RCC 7860 (cell line): ENCODE results near the gene USP9X.
"Not testable (repeated sequence)": the region's sequence is repeated elsewhere in the genome, so short reads cannot be mapped to it uniquely, and the experiment has no call there.

Experiments
- DNase-seq: peaks from one replicate; pipeline ENCODE4 v3.0.0-alpha.2; 2015; ENCODE audit warnings: low spot score
- FAIRE-seq: peaks from 2 replicates; lab custom pipeline; 2012; peaks lifted over from hg19 to GRCh38; lab: Jason Lieb, UNC

USP9X gene

DNA sequence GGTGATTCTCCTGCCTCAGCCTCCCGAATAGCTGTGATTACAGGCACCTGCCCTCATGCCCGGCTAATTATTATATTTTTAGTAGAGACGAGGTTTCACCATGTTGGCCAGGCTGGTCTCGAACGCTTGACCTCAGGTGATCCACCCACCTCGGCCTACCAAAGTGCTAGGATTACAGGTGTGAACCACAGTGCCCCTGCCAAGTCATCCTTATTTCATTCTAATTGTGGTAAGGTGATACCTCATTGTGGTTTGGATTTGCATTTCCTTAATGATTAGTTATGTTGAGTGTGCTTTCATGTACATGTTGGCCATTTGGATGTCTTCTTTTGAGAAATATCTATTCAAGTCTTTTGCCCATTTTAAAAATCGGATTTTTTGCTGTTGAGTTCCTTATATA, 93.0 kb downstream of the USP9X start:
- DNase-seq (no peak), FAIRE-seq (no peak)

DNA sequence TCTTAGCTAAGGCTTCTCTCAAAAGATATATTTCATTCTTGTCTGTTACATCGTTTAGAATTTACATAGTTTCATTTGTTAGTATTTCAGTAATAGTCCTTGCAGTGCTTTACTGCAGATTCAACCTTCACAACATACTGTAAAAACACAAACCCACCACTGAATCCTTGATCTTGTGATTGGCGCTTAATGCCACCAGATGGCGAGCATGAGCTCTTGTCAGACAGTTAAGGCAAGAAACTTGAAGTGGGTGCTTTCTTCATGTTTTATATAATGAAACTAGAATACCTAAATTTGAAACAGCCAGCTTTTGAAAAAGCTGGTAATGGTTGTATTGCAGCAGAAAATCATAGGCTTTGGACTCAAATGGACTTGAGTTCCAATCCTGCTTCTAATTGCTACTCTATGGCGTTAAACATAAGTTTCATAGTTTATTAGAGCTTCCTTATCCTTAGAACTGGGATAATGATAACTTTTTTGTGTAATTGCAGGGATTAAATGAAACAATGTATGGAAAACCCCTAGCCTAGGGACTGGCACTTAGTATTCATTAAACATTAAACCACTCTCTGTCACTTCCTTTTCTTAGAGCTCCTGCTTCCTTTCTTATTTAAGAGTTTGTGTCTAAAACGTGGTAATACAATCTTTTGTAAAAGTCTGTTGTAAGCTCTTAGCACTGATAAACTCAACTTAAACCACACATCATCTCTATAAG, 95.1 kb downstream of the USP9X start:
- peak; percentile 78 for FAIRE-seq
- peak; percentile 44 for DNase-seq

DNA sequence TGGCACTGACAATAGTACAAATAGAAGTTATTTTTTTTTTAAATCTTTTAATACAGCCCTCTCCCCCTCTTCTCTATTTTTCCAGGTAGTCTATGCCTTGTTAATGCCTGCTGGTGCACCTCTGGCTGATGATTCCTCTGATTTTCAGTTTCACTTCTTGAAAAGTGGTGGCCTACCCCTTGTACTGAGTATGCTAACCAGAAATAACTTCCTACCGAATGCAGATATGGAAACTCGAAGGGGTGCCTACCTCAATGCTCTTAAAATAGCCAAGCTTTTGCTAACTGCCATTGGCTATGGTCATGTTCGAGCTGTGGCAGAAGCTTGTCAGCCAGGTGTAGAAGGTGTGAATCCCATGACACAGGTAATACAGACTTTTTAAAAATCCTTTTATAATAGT, 99.1 kb downstream of the USP9X start:
- FAIRE-seq (no peak), DNase-seq (no peak)

DNA sequence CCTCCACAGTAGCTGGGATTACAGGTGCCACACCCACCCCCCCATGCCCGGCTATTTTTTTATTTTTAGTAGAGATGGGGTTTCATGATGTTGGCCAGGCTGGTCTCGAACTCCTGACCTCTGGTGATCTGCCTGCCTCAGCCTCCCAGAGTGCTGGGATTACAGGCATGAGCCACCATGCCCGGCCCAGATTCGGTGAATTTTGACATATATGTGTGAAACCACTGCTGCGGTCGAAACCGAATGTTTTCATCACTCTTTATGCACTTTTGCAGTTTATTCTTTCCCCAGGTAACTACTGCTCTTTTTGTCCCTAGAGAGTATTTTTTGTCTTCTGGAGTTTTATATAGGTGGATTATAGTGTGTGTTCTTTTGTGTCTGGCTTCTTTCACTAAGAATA, 101.7 kb downstream of the USP9X start:
- FAIRE-seq, DNase-seq: not testable (repeated sequence)

DNA sequence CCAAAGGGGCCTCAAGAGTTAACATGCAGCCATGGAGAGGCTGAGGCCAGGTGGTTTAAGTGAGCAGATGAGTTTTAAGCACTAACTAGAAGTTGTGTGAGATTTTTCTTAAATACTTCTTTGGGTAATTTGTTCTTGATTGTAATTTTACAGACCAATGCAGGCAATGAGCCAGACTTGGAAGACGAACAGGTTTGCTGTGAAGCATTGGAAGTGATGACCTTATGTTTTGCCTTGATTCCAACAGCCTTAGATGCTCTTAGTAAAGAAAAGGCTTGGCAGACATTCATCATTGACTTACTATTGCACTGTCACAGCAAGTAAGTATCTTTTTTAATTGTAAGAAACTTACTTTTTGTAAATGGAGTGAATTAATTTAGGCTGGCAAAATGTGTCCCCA, 103.9 kb downstream of the USP9X start:
- no peak for DNase-seq
- no peak for FAIRE-seq

DNA sequence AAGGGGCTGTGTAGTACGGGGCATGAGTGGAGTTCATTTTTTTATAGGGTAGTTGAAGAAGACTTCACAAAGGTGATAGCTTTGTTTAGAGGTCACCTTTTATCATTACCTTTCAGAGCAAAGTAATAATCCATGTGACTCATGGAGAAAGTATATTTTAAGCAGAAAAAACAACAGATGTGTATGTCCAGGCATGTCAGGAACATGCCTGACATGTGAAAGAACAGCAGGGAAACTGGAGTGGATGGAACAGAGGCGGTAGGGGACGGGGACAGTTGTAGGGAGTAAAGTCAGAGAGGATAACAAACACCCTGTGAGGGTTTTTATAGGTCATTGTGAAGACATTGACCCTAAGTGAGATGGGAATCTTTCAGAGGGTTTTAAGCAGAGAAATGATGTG, 107.6 kb downstream of the USP9X start:
- DNase-seq, result no peak
- no peak for FAIRE-seq

DNA sequence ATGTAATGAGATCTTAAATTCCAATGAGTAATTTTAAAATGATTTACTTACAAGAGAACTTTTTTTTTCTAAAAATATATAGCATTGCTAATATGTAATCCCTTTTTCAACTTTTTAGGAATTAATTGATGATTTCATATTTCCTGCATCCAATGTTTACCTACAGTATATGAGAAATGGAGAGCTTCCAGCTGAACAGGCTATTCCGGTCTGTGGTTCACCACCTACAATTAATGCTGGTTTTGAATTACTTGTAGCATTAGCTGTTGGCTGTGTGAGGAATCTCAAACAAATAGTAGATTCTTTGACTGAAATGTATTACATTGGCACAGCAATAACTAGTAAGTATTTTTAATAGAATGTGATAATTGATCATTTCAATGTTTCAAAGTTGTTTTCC, 113.2 kb downstream of the USP9X start:
- FAIRE-seq (no peak), DNase-seq (no peak)

DNA sequence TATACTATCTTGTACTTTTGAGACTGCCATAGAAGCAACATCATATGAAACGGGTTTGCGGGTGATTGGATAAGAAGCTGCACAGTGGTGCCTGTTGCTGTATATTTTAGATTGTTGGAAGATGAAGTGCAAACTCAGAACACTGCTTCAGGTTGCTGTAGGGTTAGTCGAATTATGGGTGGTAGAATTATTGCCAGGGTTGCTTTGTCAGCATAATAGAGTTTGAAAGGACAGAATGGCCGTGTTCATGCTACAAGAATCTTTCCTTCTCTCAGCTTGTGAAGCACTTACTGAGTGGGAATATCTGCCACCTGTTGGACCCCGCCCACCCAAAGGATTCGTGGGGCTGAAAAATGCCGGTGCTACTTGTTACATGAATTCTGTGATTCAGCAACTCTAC, 115.5 kb downstream of the USP9X start:
- FAIRE-seq (no peak), DNase-seq (no peak)

DNA sequence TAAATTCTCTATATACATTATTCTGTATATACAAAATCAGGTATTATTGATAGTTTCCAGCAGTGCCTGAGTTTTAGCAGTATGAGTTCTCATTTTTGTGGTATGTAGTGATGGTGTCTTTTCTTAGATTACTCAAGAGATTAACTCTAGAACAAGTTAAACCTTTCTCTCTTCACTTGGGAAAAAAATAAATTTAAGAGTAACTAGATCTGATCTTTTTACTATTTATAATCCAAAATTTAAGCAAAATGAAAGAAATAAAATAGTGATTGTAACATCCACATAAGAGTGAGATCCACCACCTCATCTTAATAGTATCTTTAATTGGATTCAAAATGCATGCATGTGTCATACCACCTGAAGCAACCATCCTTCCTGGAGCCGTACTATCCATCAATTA, 124.6 kb downstream of the USP9X start:
- no peak for DNase-seq
- no peak for FAIRE-seq

DNA sequence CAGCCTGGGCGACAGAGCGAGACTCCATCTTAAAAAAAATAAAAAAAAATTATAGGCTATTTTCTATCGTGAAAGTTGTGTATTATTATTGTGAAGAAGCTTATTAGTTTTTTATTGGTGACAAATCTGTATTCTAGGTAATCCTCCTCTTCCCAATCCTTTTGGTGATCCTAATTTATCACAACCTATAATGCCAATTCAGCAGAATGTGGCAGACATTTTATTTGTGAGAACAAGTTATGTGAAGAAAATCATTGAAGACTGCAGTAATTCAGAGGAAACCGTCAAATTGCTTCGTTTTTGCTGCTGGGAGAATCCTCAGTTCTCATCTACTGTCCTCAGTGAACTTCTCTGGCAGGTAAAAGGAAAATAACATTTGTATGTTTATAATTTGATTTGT, 139.4 kb downstream of the USP9X start:
- no peak for DNase-seq
- no peak for FAIRE-seq

DNA sequence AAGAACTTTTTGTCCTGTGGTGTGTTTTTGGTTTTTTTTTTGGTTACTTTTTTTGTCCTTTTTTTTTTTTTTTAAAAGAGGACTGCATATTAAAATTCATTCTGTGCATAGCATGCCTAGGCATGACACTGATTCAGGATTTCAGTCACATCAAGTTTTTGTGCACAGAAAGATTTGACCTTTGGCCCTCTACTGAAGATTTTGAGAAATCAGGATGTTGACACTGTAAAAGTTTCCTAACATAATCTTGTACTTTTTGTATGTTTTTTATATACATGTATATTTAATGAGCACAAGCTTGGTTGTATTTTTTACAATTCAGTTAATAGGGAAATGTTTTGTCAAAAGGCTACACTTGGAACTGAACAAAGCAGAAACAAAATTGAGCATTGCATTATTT, 148.7 kb downstream of the USP9X start:
- FAIRE-seq (no peak), DNase-seq (no peak)

DNA sequence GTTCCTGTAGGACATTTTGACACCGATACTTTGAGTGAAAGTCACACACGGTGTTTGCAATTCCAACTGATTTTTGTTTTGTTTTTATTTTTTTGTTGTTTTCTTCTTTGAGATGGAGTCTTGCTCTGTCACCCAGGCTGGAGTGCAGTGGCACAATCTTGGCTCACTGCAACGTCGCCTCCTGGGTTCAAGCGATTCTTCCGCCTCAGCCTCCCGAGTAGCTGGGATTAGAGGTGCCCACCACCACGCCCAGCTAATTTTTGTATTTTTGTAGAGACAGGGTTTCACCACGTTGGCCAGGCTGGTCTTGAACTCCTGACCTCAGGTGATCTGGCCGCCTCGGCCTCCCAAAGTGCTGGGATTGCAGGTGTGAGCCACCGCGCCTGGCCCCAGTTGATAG, 149.2 kb downstream of the USP9X start:
- DNase-seq, FAIRE-seq: not testable (repeated sequence)

DNA sequence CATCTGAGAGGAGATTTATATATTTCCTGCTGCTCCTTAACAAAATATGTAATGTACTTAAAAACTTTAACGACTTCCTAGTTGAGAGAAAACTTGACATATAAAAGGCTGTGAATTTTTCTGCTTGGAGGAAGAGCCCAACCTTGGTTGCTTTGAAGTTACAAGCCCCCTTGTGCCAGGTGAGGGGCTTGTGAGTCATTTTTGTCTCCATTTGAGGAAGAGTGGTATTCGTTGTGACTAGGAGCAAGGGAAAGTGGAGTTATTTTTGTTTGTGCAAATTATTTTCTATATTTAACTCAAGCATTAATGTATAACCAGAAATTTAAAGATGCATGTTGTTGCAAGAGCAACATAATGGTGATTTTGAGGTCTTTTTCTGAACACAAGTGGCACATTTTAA, 149.7 kb downstream of the USP9X start:
- no peak for FAIRE-seq
- no peak for DNase-seq

DNA sequence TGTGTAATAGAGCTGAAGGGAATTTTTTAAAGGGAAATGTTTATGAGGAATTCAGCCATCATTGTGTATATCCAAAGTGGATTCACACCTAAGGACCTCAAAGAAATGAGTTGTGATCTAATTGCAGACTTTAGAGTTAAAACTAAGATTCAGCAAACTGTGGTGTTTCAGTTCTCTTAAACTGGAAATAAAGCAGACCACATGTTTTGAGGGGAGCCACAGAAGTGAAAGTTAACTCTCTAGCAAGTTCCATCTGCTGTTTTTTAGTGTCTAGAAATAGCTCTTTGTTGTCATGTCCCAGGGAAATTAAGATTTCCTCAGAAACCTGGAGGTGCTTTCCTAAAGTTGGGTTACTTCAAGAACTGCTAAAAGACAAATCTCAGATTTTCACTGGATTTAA, 151.4 kb downstream of the USP9X start:
- DNase-seq (no peak), FAIRE-seq (no peak)

DNA sequence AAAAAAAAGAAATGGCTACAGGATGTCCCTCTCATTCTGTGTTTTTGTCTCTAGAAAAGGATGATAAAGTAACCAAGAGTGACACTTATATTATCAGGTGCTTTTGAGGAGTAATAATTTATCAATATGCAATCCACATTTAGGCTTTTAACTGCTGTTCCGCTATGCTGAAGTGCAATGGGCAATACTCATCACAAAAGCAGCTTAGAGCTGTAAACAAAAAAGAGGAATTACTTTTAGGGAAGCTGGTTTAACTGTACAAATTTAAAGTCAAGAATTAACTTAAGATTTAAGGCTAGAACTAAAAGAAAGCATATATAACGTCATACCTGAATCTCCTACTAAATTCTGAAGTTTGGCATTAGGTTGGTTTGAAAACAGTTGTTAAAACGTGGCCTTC, 155.3 kb downstream of the USP9X start:
- DNase-seq, result no peak
- no peak for FAIRE-seq

DNA sequence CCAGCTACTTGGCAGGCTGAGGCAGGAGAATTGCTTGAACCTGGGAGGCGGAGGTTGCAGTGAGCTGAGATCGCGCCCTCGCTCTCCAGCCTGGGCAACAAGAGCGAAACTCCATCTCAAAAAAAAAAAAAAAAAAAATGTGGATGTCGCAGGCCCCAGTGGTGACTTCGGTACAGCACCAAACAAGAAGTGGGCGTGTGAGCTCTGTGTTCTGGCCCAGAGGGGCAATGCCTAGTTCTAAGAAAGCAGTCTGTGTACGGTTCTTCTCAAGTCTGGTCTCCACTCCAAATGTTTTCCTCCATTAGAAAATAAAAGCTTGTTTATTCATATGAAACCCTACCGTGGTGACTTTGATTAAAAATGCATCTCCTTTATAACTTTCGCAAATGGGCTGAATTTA, 156.7 kb downstream of the USP9X start:
- FAIRE-seq (no peak), DNase-seq (no peak)

DNA sequence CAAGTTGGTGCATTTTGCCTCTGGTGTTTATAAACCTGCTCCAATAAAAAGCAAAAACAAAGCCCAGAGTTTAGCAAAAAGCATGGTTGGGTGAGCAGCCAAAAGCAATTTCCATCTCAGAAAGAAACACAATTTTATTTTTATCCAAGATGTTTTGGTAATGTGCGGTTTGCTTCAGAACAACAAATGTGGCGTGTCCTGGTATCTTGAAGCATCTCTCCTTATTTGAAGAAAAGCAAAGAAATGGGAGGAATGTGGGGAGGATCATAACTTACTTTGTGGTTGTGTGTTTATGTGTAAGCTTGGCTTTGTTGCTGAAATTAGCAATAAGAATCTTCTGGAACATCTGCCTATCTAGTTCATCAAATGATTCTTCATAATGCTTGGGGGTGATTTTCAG, 160.4 kb downstream of the USP9X start:
- FAIRE-seq (no peak), DNase-seq (no peak)

DNA sequence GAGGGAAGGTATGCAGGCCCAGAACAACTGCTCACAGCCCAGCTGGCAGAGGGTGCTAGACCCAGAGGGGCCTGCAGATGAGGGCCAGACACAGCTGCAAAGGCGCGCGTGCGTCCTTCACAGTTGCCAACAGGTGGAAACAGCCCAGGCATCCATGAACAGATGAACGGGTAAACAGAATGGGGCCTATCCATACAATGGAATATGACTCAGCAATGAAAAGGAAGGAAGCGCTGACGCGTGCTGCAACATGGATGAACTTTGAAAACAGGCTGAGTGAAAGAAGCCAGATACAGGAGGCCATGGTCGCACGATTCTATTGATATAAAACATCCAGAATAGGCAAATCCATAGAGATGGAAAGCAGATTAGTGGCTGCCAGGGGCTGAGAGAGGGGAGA, 165.6 kb downstream of the USP9X start:
- FAIRE-seq, result no peak
- no peak for DNase-seq

DNA sequence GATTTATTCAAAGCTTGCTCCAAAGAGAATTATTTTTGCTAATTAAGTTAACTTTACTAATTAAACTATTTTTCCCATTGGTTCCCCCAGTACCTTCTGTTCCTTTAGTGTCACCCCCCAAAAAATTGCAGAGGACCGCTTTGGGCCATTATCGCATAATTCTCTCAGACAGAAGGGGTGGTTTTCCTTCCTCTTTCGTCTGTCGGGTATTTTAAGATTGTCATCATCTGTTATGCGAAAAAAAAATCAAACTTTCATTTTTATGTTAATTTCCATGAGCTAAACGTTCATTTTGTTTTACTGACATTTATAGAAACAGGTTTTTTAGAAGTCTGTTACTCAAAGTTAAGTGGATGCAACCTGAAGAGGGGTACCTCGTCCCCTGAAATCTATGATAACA, 172.6 kb downstream of the USP9X start:
- DNase-seq (no peak), FAIRE-seq (no peak)

DNA sequence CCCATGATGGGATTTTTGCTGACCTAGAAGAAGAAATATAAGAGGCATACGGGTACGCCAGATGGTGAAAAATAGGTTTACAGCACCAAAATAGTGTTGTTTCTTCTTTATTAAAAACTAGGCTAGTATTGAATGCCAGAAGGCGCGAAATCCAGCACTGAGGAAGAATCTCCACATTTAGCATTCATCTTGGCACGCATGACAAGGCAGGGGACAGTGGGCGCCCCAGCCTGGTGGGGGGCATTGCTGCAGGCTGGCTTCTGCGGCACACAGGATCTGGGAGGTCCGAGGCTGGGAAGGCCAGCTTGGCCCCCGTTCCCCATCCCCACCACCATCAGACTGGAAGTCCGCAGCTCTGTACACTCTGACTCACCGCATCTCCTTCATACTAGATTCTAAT, 173.0 kb downstream of the USP9X start:
- DNase-seq, result no peak
- no peak for FAIRE-seq

DNA sequence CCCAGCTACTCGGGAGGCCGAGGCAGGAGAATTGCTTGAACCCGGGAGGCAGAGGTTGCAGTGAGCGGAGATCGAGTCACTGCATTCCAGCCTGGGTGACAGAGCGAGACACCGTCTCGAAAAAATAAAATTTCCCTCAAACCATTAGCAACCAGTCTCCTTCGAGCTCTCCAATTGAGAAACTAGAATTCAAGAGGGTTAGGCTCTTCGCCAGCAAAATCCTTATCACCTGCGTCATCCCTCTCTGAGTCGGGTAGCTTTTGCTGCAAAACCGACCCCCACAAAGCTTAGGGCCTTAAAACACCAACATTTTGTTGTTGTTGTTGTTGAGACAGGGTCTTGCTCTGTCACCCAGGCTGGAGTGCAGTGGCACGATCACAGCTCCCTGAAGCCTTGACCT, 173.6 kb downstream of the USP9X start:
- DNase-seq (no peak), FAIRE-seq (no peak)

DNA sequence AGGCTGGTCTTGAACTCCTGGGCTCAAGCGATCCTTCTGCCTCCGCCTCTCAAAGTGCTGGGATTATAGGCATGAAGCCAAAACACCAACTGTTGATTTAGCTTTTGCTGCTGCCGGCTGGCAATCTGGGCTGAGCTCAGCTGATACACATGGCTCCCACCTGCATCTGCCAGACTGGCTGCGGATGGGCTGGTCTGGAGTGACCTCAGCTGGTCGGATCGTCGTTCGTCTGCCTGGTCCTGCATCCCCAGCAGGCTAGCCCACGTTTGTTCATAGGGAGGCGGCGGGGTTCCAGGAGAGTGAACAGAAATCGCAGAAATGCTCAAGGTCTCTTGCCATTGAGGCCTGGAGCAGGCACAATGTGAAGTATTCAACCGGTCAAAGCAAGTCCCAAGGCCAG, 174.3 kb downstream of the USP9X start:
- FAIRE-seq (no peak), DNase-seq (no peak)

DNA sequence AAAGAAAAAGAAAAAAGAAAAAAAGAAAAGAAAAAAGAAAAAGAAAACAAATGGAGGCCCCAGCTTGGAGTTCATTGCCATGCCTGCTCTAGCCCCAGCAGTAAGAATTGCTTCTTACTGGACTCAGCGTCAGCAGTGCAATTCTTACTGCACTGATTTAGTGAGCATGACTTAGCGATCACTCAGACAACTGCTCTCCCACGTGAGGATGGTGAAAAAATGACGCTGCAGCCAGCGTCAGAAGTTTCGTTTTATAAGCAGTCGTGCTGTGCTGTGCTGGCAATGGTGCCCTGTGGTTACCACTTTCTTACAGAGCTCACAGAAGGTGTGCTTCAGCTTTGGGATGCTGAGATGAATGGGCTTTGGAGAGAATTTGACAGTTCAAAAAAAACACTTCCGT, 180.4 kb downstream of the USP9X start:
- no peak for DNase-seq
- FAIRE-seq, result no peak
